WTC11 (cell line): ENCODE measurements around the gene JADE2.

Experiments
- CBFB ChIP-seq: sonication (generic); formaldehyde crosslinking; IDR thresholded peaks from 2 replicates; pipeline ENCODE4 v1.8.1; 2022; ENCODE audit warnings: mild to moderate bottlenecking, low read depth, missing genetic modification reagents
- KAT7 ChIP-seq: sonication (generic); formaldehyde crosslinking; IDR thresholded peaks from 2 replicates; pipeline ENCODE4 v1.8.1; 2023; ENCODE audit warnings: missing genetic modification reagents, mild to moderate bottlenecking, borderline replicate concordance
- TF ChIP-seq, protein P1 (sequence below): fragments of 250-450 bp; sonication (Bioruptor Pico); IDR thresholded peaks from 2 replicates; pipeline ENCODE4 v2.1.2; 2022; ENCODE audit warnings: mild to moderate bottlenecking, moderate library complexity
- TF ChIP-seq, protein P2 (sequence below): fragments of 200-600 bp; IDR thresholded peaks from 2 replicates; pipeline ENCODE4 v1.8.0; 2022; ENCODE audit warnings: antibody characterized with exemption

DNA sequence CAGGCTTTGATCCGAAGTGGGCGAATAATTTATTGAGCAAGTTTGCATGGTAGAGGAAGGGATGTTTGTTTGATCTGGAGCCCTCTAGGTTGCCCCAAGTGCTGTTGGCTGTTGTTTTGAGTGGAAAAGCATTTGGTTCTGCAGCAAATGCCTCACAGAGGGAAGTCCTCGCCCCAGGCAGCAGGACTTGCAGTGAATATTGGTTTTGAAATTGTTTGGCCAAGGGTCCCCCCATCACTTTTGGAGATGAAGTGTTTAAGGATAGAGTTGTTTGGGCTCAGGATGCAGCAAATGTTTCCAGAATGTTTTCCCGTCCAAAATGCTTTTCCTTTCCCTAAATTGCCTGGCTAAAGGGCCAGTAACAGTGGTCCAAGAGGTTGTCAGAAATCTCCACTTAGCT, 3.1 kb downstream of the JADE2 start:
- no peak for TF ChIP-seq CBFB (CRISPR knock-in tag)
- TF ChIP-seq, protein P1, sequence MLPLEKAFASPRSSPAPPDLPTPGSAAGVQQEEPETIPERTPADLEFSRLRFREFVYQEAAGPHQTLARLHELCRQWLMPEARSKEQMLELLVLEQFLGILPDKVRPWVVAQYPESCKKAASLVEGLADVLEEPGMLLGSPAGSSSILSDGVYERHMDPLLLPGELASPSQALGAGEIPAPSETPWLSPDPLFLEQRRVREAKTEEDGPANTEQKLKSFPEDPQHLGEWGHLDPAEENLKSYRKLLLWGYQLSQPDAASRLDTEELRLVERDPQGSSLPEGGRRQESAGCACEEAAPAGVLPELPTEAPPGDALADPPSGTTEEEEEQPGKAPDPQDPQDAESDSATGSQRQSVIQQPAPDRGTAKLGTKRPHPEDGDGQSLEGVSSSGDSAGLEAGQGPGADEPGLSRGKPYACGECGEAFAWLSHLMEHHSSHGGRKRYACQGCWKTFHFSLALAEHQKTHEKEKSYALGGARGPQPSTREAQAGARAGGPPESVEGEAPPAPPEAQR (CRISPR knock-in tag) = no peak
- TF ChIP-seq, protein P2, sequence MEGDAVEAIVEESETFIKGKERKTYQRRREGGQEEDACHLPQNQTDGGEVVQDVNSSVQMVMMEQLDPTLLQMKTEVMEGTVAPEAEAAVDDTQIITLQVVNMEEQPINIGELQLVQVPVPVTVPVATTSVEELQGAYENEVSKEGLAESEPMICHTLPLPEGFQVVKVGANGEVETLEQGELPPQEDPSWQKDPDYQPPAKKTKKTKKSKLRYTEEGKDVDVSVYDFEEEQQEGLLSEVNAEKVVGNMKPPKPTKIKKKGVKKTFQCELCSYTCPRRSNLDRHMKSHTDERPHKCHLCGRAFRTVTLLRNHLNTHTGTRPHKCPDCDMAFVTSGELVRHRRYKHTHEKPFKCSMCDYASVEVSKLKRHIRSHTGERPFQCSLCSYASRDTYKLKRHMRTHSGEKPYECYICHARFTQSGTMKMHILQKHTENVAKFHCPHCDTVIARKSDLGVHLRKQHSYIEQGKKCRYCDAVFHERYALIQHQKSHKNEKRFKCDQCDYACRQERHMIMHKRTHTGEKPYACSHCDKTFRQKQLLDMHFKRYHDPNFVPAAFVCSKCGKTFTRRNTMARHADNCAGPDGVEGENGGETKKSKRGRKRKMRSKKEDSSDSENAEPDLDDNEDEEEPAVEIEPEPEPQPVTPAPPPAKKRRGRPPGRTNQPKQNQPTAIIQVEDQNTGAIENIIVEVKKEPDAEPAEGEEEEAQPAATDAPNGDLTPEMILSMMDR = no peak
- TF ChIP-seq KAT7 (CRISPR knock-in tag) = no peak
